Ishikawa (cell line): Measurements from ENCODE around the gene EFCAB13.

Experiments
- CEBPB ChIP-seq: IDR thresholded peaks from 2 replicates; pipeline ENCODE4 v1.6.1; 2012
- EGR1 ChIP-seq: IDR thresholded peaks from 2 replicates; pipeline ENCODE4 v1.6.1; 2012
- EP300 ChIP-seq: IDR thresholded peaks from 2 replicates; pipeline ENCODE4 v1.6.1; 2012; ENCODE audit warnings: borderline replicate concordance
- YY1 ChIP-seq: IDR thresholded peaks from 2 replicates; pipeline ENCODE4 v1.6.1; 2012; ENCODE audit warnings: low read depth
- ZBTB7A ChIP-seq: IDR thresholded peaks from 2 replicates; pipeline ENCODE4 v1.6.1; 2012; ENCODE audit warnings: low read depth
- TF ChIP-seq, protein P1 (sequence below): IDR thresholded peaks from 2 replicates; pipeline ENCODE4 v1.6.1; 2012; ENCODE audit warnings: low read depth, mild to moderate bottlenecking
- TF ChIP-seq, protein P2 (sequence below): IDR thresholded peaks from 2 replicates; pipeline ENCODE4 v1.6.1; 2012
- TF ChIP-seq, protein P3 (sequence below): IDR thresholded peaks from 2 replicates; pipeline ENCODE4 v1.6.1; 2012

DNA sequence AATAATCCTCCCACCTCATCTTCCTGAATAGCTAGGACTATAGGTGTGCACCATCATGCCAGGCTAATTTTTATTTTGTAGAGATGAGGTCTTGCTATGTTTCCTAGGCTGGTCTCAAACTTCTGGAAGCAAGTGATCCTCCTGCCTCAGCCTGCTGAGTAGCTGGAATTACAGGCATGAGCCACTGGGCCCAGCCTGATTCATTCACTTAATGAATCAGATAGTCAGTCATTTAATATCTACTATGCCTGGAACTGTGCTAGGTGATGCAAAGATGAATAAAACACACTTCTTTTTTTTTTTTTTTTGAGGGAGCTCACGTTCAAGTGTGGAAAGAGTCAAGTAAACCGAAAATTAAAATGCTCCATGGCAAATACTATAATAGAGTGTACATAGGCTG is 39.4 kb downstream of the EFCAB13 start:
- TF ChIP-seq, protein P1, sequence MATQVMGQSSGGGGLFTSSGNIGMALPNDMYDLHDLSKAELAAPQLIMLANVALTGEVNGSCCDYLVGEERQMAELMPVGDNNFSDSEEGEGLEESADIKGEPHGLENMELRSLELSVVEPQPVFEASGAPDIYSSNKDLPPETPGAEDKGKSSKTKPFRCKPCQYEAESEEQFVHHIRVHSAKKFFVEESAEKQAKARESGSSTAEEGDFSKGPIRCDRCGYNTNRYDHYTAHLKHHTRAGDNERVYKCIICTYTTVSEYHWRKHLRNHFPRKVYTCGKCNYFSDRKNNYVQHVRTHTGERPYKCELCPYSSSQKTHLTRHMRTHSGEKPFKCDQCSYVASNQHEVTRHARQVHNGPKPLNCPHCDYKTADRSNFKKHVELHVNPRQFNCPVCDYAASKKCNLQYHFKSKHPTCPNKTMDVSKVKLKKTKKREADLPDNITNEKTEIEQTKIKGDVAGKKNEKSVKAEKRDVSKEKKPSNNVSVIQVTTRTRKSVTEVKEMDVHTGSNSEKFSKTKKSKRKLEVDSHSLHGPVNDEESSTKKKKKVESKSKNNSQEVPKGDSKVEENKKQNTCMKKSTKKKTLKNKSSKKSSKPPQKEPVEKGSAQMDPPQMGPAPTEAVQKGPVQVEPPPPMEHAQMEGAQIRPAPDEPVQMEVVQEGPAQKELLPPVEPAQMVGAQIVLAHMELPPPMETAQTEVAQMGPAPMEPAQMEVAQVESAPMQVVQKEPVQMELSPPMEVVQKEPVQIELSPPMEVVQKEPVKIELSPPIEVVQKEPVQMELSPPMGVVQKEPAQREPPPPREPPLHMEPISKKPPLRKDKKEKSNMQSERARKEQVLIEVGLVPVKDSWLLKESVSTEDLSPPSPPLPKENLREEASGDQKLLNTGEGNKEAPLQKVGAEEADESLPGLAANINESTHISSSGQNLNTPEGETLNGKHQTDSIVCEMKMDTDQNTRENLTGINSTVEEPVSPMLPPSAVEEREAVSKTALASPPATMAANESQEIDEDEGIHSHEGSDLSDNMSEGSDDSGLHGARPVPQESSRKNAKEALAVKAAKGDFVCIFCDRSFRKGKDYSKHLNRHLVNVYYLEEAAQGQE: no peak
- TF ChIP-seq EP300: no peak
- TF ChIP-seq, protein P2, sequence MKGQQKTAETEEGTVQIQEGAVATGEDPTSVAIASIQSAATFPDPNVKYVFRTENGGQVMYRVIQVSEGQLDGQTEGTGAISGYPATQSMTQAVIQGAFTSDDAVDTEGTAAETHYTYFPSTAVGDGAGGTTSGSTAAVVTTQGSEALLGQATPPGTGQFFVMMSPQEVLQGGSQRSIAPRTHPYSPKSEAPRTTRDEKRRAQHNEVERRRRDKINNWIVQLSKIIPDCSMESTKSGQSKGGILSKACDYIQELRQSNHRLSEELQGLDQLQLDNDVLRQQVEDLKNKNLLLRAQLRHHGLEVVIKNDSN: no peak
- TF ChIP-seq, protein P3, sequence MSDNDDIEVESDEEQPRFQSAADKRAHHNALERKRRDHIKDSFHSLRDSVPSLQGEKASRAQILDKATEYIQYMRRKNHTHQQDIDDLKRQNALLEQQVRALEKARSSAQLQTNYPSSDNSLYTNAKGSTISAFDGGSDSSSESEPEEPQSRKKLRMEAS: no peak
- TF ChIP-seq CEBPB: no peak
- TF ChIP-seq ZBTB7A: no peak
- no peak for TF ChIP-seq EGR1
- no peak for TF ChIP-seq YY1
